Lower lobe of right lung (tissue), 2 donors: Measurements from ENCODE around the gene PLAC9. TPM values are rescaled to one million over a fixed set of nuclear protein-coding genes. Genes with fewer than 3 reads are reported as not detected.

ENCODE experiments used
- ATAC-seq, 2 donors: fragments of 200-7000 bp; cut with Tn5 transposase; one replicate each; pipeline ENCODE4 v1.9.1; 2020 to 2022; ENCODE audit warnings: mild to moderate bottlenecking in 2 of 2, moderate library complexity in 2 of 2
- DNase-seq: peaks from one replicate; pipeline ENCODE4 v3.0.0-alpha.2; 2020
- H3K27ac ChIP-seq: fragments of 200-600 bp; one replicate; pipeline ENCODE4 v1.8.0; 2022
- H3K27me3 ChIP-seq: fragments of 200-600 bp; one replicate; pipeline ENCODE4 v1.8.0; 2022; ENCODE audit warnings: low read depth
- H3K36me3 ChIP-seq: fragments of 200-600 bp; one replicate; pipeline ENCODE4 v1.8.0; 2022; ENCODE audit warnings: mild to moderate bottlenecking
- H3K4me1 ChIP-seq: fragments of 200-600 bp; one replicate; pipeline ENCODE4 v1.8.0; 2022
- H3K4me3 ChIP-seq: fragments of 200-600 bp; one replicate; pipeline ENCODE4 v1.8.0; 2022; ENCODE audit warnings: mild to moderate bottlenecking
- H3K9me3 ChIP-seq: fragments of 200-600 bp; one replicate; pipeline ENCODE4 v1.8.0; 2022
- CTCF ChIP-seq: fragments of 200-600 bp; IDR thresholded peaks from one replicate; pipeline ENCODE4 v1.8.0; 2022; ENCODE audit warnings: antibody characterized with exemption, mild to moderate bottlenecking
- intact Hi-C: fragments of 100-400 bp; cut with DNase I; formaldehyde crosslinking; loops from one replicate; pipeline ENCODE4 v1.11.0; 2022
- total RNA-seq: library from RNA; stranded (reverse); fragmentation: NEBNext Ultra II Directional; extraction: Animal tissue kit (Norgen Biotek cat#: 25700); gene quantifications from one replicate; pipeline ENCODE4 v1.2.1, GENCODE V29; 2021
- donor health status: DM: no; HTN: yes; CAD: no; lungs with severe emphysema.

Gene PLAC9
- total RNA-seq, 1 donor from 2014 or later = 38.0 TPM

GRCh38 chr10:80158126-80158525 lies 25.6 kb downstream of the PLAC9 start:
- Histone ChIP-seq H3K36me3 (peaks cover 94% of the 10 kb centered on the region), H3K4me1 (peaks cover 19% of the 10 kb centered on the region)

DNA sequence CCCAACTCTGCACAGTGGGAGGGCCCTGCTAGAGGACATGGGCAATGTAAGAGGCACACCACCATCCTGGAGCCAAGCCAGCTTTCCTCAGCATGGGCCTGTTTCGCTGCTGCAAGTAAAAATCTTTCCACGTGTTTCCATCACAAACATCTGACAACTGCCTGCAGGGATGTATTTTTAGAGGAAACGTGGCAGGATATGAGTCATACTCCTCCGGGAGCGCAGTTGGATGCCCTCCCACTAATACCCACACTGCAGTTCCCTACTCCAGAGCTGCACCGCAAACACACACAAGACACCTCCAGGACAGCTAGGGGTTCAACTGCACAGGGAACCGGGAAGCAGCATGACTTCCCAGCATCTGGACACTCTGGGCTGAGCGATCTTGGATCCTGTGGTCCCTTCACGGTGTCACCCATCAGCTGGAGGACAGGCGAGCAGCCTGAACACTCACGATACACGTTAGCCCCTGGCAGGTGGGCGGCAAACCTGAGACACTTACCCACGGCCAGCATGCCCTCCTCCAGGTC lies 26.1 kb downstream of the PLAC9 start:
- peaks cover 20% of the 10 kb centered on the region for H3K4me1 ChIP-seq
- TF ChIP-seq CTCF = no peak
- H3K27ac ChIP-seq = peak overlapping the region; percentile 65
- intact Hi-C loops = no loop called here
- no peak overlapping the region for H3K4me3 ChIP-seq
- H3K9me3 ChIP-seq = no peaks in the 10 kb centered on the region
- H3K27me3 ChIP-seq = no peaks in the 10 kb centered on the region
- DNase-seq (peak; percentile 75), ATAC-seq (peak; percentile 71 to 75)
- peaks cover 94% of the 10 kb centered on the region for H3K36me3 ChIP-seq

More at GRCh38 chr10:80158126-80158525, 25.6 kb downstream of the PLAC9 start:
- ATAC-seq (no peak), DNase-seq (no peak)
- Histone ChIP-seq H3K4me3 (no peak overlapping the region), H3K27me3 (no peaks in the 10 kb centered on the region), H3K9me3 (no peaks in the 10 kb centered on the region), H3K27ac (peak overlapping the region; percentile 65)
- no peak for TF ChIP-seq CTCF
- intact Hi-C loops = no loop called here

- no peak for TF ChIP-seq CTCF
- DNase-seq (no peak), ATAC-seq (no peak)
- Histone ChIP-seq H3K4me3 (no peak overlapping the region), H3K27me3 (no peaks in the 10 kb centered on the region), H3K9me3 (no peaks in the 10 kb centered on the region), H3K27ac (peak overlapping the region; percentile 65), H3K4me1 (peaks cover 27% of the 10 kb centered on the region), H3K36me3 (peaks cover 94% of the 10 kb centered on the region)
- intact Hi-C loops = no loop called here
Observed at GRCh38 chr10:80159166-80159873, 26.8 kb downstream of the PLAC9 start.

DNA sequence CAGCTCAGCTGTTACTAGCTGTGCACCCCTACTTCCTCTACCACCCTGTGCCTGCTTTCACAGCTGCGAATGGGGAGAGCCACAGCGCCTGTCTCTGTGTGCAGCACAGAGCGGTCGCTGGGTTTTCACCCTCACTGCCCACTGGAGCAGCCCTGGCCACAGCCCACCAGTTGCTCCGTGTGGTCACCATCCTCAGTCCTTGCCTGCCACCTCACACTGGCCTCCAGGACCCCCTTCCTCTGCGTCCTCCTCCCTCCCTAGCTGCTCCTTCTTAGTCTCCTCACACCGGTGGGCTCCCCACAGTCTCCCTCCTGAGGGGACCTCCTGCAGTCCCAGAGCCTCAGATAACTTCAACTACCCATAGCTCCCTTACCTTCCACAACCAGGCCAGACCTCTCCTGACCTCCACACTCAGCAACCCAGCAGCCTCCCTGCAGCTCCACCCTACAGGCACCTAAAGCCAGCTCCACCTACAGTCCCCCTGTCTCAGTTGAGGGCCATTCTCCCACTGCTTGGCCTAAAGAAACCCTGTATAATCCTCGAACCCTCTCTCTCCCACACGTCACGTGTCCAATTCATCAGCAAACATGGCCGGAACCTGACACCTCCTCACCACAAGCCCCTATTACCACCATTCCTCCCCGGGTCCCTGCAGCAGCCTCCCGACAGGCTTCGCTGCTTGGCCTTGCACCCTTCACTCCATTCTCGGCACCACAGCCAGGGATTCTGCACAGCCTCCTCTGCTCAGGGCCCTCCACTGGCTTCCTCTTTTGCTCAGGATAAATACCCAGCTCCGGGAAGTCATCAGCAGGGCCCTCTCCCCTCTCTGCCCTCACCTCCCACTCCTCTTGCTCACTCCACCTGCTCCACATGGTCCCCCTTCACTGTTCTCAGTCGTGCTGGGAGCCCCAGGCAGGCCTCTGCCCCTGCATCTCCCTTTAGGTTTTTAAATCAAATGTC lies 28.1 kb downstream of the PLAC9 start:
- DNase-seq = no peak
- H3K36me3 ChIP-seq = peaks cover 94% of the 10 kb centered on the region
- TF ChIP-seq CTCF = no peak

DNA sequence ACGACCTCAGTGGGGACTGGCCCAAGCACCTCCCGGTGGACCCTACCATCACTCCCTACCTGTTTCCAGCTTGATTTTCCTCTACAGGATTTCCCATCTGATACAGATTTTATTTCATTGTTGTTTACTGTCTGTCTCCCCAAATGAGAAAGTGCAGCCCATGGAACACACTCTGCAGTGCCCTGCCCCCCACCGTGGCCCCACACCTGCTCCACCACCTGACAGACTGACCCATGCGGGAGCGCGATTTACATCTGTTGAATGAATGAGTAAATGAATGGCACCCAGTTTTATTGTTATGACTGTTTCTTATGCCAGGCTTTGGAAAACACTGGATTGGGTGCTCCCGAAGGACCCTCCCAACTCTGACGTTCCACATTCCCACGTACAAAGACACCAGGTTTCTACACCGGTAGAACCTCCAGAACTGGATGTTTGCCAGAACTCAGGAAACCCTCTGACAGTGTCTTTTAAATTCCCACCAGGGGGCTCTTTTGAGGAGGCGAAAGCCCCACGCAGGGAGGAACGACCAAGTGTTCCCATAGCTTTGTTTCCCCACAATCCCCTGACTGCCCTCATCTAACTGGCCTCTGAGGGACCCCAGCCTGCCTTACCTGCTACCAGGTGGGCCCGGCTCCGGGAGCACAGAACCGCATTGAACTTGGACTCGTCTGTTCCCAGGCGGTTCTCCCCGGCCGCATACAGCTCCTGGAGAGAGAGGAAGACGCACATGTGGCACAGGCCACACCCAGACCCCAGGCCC lies 29.0 kb downstream of the PLAC9 start:
- intact Hi-C loops = no loop called here
- TF ChIP-seq CTCF = no peak
- Histone ChIP-seq H3K4me3 (no peak overlapping the region), H3K27ac (no peak overlapping the region), H3K4me1 (peaks cover 43% of the 10 kb centered on the region), H3K36me3 (peaks cover 95% of the 10 kb centered on the region), H3K9me3 (no peaks in the 10 kb centered on the region), H3K27me3 (no peaks in the 10 kb centered on the region)
- no peak for DNase-seq
- no peak for ATAC-seq

More for the DNA sequence above, 28.1 kb downstream of the PLAC9 start:
- no peak overlapping the region for H3K4me3 ChIP-seq
- H3K27ac ChIP-seq = no peak overlapping the region
- H3K27me3 ChIP-seq = no peaks in the 10 kb centered on the region
- intact Hi-C loops = no loop called here
- no peaks in the 10 kb centered on the region for H3K9me3 ChIP-seq
- peaks cover 38% of the 10 kb centered on the region for H3K4me1 ChIP-seq
- ATAC-seq = no peak
